Vagina (tissue), 2 donors: ENCODE data around the gene DBNDD1. TPM values are rescaled to one million over a fixed set of nuclear protein-coding genes. Genes with fewer than 3 reads are reported as not detected.
"Not testable (repeated sequence)": the region's sequence is repeated elsewhere in the genome, so short reads cannot be mapped to it uniquely, and the experiment has no call there.

Source experiments
- DNase-seq, 2 donors: peaks; one replicate each; pipeline ENCODE4 v3.0.0-alpha.2; 2017; ENCODE audit errors: extremely low spot score in 2 of 2
- H3K27ac ChIP-seq: fragments of 200-600 bp; sonication (generic); one replicate; pipeline ENCODE4 v1.5.1; 2019
- H3K27me3 ChIP-seq: fragments of 200-600 bp; sonication (generic); one replicate; pipeline ENCODE4 v1.5.1; 2019
- H3K36me3 ChIP-seq, 2 donors: fragments of 200-600 bp; sonication (generic); one replicate each; pipeline ENCODE4 v1.5.1; 2017 to 2019
- H3K4me1 ChIP-seq: fragments of 200-600 bp; sonication (generic); one replicate; pipeline ENCODE4 v1.5.1; 2019
- H3K4me3 ChIP-seq, 2 donors: fragments of 200-600 bp; sonication (generic); 1 replicate in 1 of 2; 2 replicates in 1 of 2; pipeline ENCODE4 v1.5.1; 2016 to 2019
- H3K9me3 ChIP-seq: fragments of 200-600 bp; sonication (generic); one replicate; pipeline ENCODE4 v1.5.1; 2019
- POLR2A ChIP-seq, 2 donors: fragments of 450-650 bp; IDR thresholded peaks; one replicate each; pipeline ENCODE4 v1.6.1; 2017; ENCODE audit warnings: antibody characterized with exemption in 2 of 2, mild to moderate bottlenecking in 2 of 2, moderate library complexity in 2 of 2
- POLR2AphosphoS5 ChIP-seq, 2 donors: sonication (generic); formaldehyde crosslinking; IDR thresholded peaks; one replicate each; pipeline ENCODE4 v1.9.0; 2017; ENCODE audit warnings: antibody characterized with exemption in 2 of 2, mild to moderate bottlenecking in 2 of 2, low read depth in 1 of 2; ENCODE audit not compliant: insufficient read depth in 1 of 2
- intact Hi-C: fragments of 100-400 bp; cut with DNase I; formaldehyde crosslinking; loops from one replicate; pipeline ENCODE4 v1.15.1; 2023
- total RNA-seq: library from RNA; depleted of rRNA; stranded (reverse); fragments of >200 nt; gene quantifications from one replicate; pipeline ENCODE4 v1.2.3, GENCODE V29; 2016
- TF ChIP-seq, protein P1 (sequence below), 3 experiments: fragments of 450-650 bp in 2 of 3; fragments of 200-600 bp in 1 of 3; sonication (generic) in 1 of 3; IDR thresholded peaks; one replicate each; pipeline ENCODE4 v1.5.1; 2017 to 2019; ENCODE audit warnings: antibody characterized with exemption in 3 of 3, mild to moderate bottlenecking in 2 of 3, moderate library complexity in 2 of 3

Gene DBNDD1, protein sequence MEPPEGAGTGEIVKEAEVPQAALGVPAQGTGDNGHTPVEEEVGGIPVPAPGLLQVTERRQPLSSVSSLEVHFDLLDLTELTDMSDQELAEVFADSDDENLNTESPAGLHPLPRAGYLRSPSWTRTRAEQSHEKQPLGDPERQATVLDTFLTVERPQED
- total RNA-seq, result 8.1 TPM

DNA sequence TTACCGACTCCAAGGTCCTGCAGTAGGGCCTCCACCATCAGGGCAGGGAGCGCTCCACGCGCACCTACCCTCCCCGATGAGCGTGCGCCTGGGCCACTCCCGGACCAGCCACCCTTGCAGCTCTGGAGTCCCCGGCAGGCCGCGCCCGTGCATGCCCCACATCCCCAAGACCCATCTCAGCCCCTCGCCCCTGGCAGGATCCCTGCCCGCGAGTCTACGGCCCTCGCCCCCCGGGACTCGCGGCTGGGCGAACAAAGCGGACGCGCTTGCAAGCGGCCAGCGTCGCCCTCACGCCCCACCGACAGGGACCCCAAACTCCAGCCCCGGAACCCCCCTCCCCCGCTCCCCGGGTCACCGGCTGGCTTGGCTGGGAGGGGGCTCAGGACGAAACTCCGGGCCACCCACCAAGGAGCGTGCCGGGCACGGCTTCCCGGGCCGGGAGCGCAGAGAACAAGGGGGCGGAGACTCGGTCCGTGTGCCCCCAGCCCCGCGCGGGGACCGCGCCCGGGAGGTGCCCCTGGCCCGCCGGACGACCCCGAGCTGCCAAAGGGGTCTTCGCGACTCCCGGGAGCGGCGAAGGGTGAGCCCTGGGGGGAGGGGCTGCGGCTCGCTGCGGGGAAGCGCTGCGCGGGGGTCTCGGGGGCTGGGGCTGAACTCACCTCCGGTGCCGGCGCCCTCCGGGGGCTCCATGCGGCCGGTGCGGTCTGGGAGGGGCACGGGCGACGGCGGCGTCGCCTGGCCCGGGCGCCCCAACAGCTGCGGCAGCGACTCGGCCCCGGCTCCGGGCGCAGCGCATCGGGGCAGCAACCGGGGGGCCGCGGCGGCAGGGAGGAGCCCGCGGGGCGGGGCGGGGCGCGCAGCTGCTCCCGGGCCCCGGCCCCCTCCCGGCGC is at the start of gene DBNDD1:
TSS of gene DBNDD1 (minus strand) at position 805 of the 891 bp plus-strand sequence. CDS start at position 690, 115 bp downstream.
- intact Hi-C loops, result no loop called here
- H3K4me1 ChIP-seq, result peaks cover 39% of the 10 kb centered on the region
- H3K27ac ChIP-seq, result peak within 1 kb of the TSS; percentile 24
- H3K9me3 ChIP-seq, result no peaks in the 10 kb centered on the region
- no peak for DNase-seq
- no peak for TF ChIP-seq POLR2A (IDR thresholded peaks at IDR 0.05)
- TF ChIP-seq POLR2AphosphoS5 (IDR thresholded peaks at IDR 0.05; ENCODE audit: insufficient read depth in 1 of 2, low read depth in 1 of 2), result no peak
- TF ChIP-seq, protein P1, sequence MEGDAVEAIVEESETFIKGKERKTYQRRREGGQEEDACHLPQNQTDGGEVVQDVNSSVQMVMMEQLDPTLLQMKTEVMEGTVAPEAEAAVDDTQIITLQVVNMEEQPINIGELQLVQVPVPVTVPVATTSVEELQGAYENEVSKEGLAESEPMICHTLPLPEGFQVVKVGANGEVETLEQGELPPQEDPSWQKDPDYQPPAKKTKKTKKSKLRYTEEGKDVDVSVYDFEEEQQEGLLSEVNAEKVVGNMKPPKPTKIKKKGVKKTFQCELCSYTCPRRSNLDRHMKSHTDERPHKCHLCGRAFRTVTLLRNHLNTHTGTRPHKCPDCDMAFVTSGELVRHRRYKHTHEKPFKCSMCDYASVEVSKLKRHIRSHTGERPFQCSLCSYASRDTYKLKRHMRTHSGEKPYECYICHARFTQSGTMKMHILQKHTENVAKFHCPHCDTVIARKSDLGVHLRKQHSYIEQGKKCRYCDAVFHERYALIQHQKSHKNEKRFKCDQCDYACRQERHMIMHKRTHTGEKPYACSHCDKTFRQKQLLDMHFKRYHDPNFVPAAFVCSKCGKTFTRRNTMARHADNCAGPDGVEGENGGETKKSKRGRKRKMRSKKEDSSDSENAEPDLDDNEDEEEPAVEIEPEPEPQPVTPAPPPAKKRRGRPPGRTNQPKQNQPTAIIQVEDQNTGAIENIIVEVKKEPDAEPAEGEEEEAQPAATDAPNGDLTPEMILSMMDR (IDR thresholded peaks at IDR 0.05), result no peak
- H3K36me3 ChIP-seq, result no peaks in the 10 kb centered on the region
- H3K4me3 ChIP-seq, result peak within 1 kb of the TSS; percentile 51 to 87
- H3K27me3 ChIP-seq, result no peaks in the 10 kb centered on the region

DNA sequence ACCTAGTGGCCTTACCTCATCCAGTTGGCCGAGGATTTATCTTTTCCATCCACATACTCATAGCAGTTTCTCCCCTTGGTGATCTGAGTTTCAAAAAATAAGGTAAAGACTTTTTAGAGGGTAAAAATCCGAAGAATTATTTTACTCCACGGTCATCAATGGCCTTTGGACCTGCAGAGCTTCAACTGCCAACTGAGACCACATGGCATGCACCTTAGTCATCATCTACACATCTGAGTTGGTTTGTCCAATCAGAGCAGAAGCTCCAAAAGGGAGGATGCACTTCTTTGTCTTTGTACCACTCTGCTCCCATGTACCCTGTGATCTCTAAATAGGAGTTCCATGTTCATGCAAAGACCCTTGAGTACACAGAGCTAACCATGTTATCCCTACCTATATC is 42.2 kb upstream of the DBNDD1 start:
- Histone ChIP-seq H3K27ac (no peak overlapping the region), H3K9me3 (no peaks in the 10 kb centered on the region), H3K4me1 (no peaks in the 10 kb centered on the region), H3K27me3 (no peaks in the 10 kb centered on the region), H3K4me3 (no peak overlapping the region), H3K36me3 (no peaks in the 10 kb centered on the region)
- TF ChIP-seq POLR2AphosphoS5 (IDR thresholded peaks at IDR 0.05; ENCODE audit: insufficient read depth in 1 of 2, low read depth in 1 of 2) (no peak), POLR2A (IDR thresholded peaks at IDR 0.05) (no peak)
- TF ChIP-seq, protein P1 (IDR thresholded peaks at IDR 0.05), result no peak
- no peak for DNase-seq
- intact Hi-C loops, result no loop called here

DNA sequence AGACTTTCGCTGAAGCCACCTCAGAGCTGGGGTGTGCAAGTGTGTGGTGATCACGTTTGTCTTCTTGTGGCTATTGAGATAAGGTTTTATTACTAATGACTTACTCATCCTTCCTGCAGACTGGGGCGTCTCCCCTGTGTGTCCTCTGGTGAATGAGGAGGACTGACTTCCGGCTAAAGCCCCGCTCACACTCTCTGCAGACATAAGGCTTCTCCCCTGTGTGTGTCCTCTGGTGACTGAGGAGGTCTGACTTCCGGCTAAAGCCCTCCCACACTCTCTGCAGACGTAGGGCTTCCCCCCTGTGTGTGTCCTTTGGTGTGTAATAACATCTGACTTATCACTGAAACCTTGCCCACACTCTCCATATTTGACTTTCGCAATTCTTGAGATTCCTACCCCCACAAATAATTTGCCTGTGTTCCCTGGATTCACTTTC is 38.5 kb upstream of the DBNDD1 start:
- no peak for DNase-seq
- no peak overlapping the region for H3K4me3 ChIP-seq
- TF ChIP-seq POLR2AphosphoS5 (IDR thresholded peaks at IDR 0.05; ENCODE audit: insufficient read depth in 1 of 2, low read depth in 1 of 2) (no peak), POLR2A (IDR thresholded peaks at IDR 0.05) (no peak)
- TF ChIP-seq, protein P1 (IDR thresholded peaks at IDR 0.05), result no peak

DNA sequence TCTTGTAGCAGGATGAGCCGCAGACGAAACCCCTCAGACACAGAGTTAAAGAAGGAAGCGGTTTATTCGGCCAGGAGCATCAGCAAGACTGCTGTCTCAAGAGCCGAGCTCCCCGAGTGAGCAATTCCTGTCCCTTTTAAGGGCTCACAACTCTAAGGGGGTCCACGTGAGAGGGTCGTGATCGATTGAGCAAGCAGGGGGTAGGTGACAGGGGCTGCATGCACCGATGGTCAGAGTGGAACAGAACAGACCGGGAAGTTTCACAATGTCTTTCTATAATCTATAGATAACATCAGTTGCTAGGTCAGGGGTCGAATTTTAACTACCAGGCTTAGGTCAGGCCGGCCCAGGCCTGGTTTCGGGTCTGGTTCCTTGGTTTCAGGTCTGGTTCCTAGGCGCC is 37.3 kb upstream of the DBNDD1 start:
- DNase-seq, H3K4me3 ChIP-seq, H3K9me3 ChIP-seq, H3K27ac ChIP-seq, H3K4me1 ChIP-seq, intact Hi-C loops, H3K27me3 ChIP-seq, H3K36me3 ChIP-seq: not testable (repeated sequence)

More for the DNA sequence above, 38.5 kb upstream of the DBNDD1 start:
- intact Hi-C loops, result no loop called here
- Histone ChIP-seq H3K27me3 (no peaks in the 10 kb centered on the region), H3K9me3 (no peaks in the 10 kb centered on the region), H3K4me1 (no peaks in the 10 kb centered on the region), H3K27ac (no peak overlapping the region), H3K36me3 (no peaks in the 10 kb centered on the region)

DNA sequence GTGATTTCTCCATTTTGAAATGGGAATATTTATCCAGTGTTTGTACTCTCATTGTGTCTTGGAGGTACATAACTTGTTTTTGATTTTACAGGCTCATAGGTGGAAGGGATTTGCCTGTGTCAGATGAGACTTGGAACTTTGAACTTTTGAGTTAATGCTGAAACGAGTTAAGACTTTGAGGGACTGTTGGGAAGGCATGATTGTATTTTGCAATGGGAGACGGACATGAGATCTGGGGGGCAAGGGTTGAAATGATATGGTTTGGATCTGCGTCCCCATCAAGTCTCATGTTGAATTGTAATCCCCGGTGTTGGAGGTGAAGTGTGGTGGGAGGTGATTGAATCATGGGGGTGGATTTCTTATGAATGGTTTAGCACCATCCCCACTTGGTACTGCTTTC is 36.1 kb upstream of the DBNDD1 start:
- no peaks in the 10 kb centered on the region for H3K27me3 ChIP-seq
- no peaks in the 10 kb centered on the region for H3K9me3 ChIP-seq
- no peak overlapping the region for H3K4me3 ChIP-seq
- H3K4me1 ChIP-seq, result no peaks in the 10 kb centered on the region
- TF ChIP-seq, protein P1 (IDR thresholded peaks at IDR 0.05), result no peak
- TF ChIP-seq POLR2A (IDR thresholded peaks at IDR 0.05) (no peak), POLR2AphosphoS5 (IDR thresholded peaks at IDR 0.05; ENCODE audit: insufficient read depth in 1 of 2, low read depth in 1 of 2) (no peak)
- no peak overlapping the region for H3K27ac ChIP-seq
- intact Hi-C loops, result no loop called here
- no peak for DNase-seq
- H3K36me3 ChIP-seq, result no peaks in the 10 kb centered on the region
